Measurements from ENCODE around the gene TRIM29.

TRIM29 gene

GRCh38 chr11:120089036-120090001 lies 48.6 kb downstream of the TRIM29 start:
- Mint-ChIP-seq H3K27me3 (peaks cover 3% of the 10 kb centered on the region), H3K27ac (no peak overlapping the region), H3K4me3 (no peak overlapping the region), H3K36me3 (ENCODE audit: low read depth) (peaks cover 3% of the 10 kb centered on the region), H3K9me3 (peaks cover 5% of the 10 kb centered on the region), H3K4me1 (no peaks in the 10 kb centered on the region)
- DNase-seq (no peak), ATAC-seq (no peak)

- DNase-seq = no peak
- no peak overlapping the region for H3K4me3 Mint-ChIP-seq
- ATAC-seq = no peak
- peaks cover 5% of the 10 kb centered on the region for H3K36me3 Mint-ChIP-seq (ENCODE audit: low read depth)
- peaks cover 5% of the 10 kb centered on the region for H3K9me3 Mint-ChIP-seq
- no peaks in the 10 kb centered on the region for H3K4me1 Mint-ChIP-seq
- H3K27me3 Mint-ChIP-seq = peaks cover 3% of the 10 kb centered on the region
- H3K27ac Mint-ChIP-seq = no peak overlapping the region
Measured at GRCh38 chr11:120088056-120088455, 49.9 kb downstream of the TRIM29 start.

- Mint-ChIP-seq H3K27ac (no peak overlapping the region), H3K27me3 (peaks cover 3% of the 10 kb centered on the region), H3K9me3 (peaks cover 5% of the 10 kb centered on the region), H3K4me1 (no peaks in the 10 kb centered on the region), H3K4me3 (no peak overlapping the region), H3K36me3 (ENCODE audit: low read depth) (peaks cover 9% of the 10 kb centered on the region)
- DNase-seq = no peak
- ATAC-seq = no peak
Measured at GRCh38 chr11:120086651-120087050, 51.3 kb downstream of the TRIM29 start.

- ATAC-seq (peak; percentile 46), DNase-seq (peak; percentile 34)
- Mint-ChIP-seq H3K4me1 (no peaks in the 10 kb centered on the region), H3K4me3 (no peak overlapping the region), H3K36me3 (ENCODE audit: low read depth) (peaks cover 13% of the 10 kb centered on the region), H3K27me3 (peaks cover 12% of the 10 kb centered on the region), H3K27ac (no peak overlapping the region), H3K9me3 (no peaks in the 10 kb centered on the region)
Measured at GRCh38 chr11:120079750-120080610, 57.9 kb downstream of the TRIM29 start.

- no peak for ATAC-seq
Measured at GRCh38 chr11:120078397-120078796, 59.5 kb downstream of the TRIM29 start.

GRCh38 chr11:120074076-120074475 lies 63.8 kb downstream of the TRIM29 start:
- ATAC-seq (no peak), DNase-seq (no peak)
- Mint-ChIP-seq H3K27ac (no peak overlapping the region), H3K9me3 (no peaks in the 10 kb centered on the region), H3K36me3 (ENCODE audit: low read depth) (no peaks in the 10 kb centered on the region), H3K27me3 (peaks cover 8% of the 10 kb centered on the region), H3K4me3 (no peak overlapping the region), H3K4me1 (no peaks in the 10 kb centered on the region)

More at GRCh38 chr11:120078397-120078796, 59.5 kb downstream of the TRIM29 start:
- no peak overlapping the region for H3K27ac Mint-ChIP-seq
- DNase-seq = no peak
- H3K27me3 Mint-ChIP-seq = peaks cover 14% of the 10 kb centered on the region
- H3K36me3 Mint-ChIP-seq (ENCODE audit: low read depth) = peaks cover 11% of the 10 kb centered on the region
- no peaks in the 10 kb centered on the region for H3K4me1 Mint-ChIP-seq
- no peaks in the 10 kb centered on the region for H3K9me3 Mint-ChIP-seq
- H3K4me3 Mint-ChIP-seq = no peak overlapping the region

GRCh38 chr11:120073196-120073595 lies 64.7 kb downstream of the TRIM29 start:
- no peaks in the 10 kb centered on the region for H3K4me1 Mint-ChIP-seq
- DNase-seq = no peak
- H3K27me3 Mint-ChIP-seq = peaks cover 15% of the 10 kb centered on the region
- no peak for ATAC-seq
- no peak overlapping the region for H3K4me3 Mint-ChIP-seq
- no peaks in the 10 kb centered on the region for H3K36me3 Mint-ChIP-seq (ENCODE audit: low read depth)
- no peak overlapping the region for H3K27ac Mint-ChIP-seq
- no peaks in the 10 kb centered on the region for H3K9me3 Mint-ChIP-seq

GRCh38 chr11:120068114-120068573 lies 69.8 kb downstream of the TRIM29 start:
- no peaks in the 10 kb centered on the region for H3K4me1 Mint-ChIP-seq
- H3K9me3 Mint-ChIP-seq = no peaks in the 10 kb centered on the region
- no peaks in the 10 kb centered on the region for H3K36me3 Mint-ChIP-seq (ENCODE audit: low read depth)
- ATAC-seq (peak; percentile 40), DNase-seq (no peak)
- H3K27ac Mint-ChIP-seq = no peak overlapping the region
- H3K27me3 Mint-ChIP-seq = peaks cover 19% of the 10 kb centered on the region
- H3K4me3 Mint-ChIP-seq = no peak overlapping the region

GRCh38 chr11:120067438-120068113 lies 70.3 kb downstream of the TRIM29 start:
- no peaks in the 10 kb centered on the region for H3K36me3 Mint-ChIP-seq (ENCODE audit: low read depth)
- H3K27me3 Mint-ChIP-seq = peaks cover 19% of the 10 kb centered on the region
- ATAC-seq = no peak
- H3K4me3 Mint-ChIP-seq = no peak overlapping the region
- no peak overlapping the region for H3K27ac Mint-ChIP-seq
- no peak for DNase-seq
- no peaks in the 10 kb centered on the region for H3K4me1 Mint-ChIP-seq
- H3K9me3 Mint-ChIP-seq = no peaks in the 10 kb centered on the region

GRCh38 chr11:120066738-120067437 lies 71.0 kb downstream of the TRIM29 start:
- no peak overlapping the region for H3K4me3 Mint-ChIP-seq
- H3K27me3 Mint-ChIP-seq = peaks cover 19% of the 10 kb centered on the region
- no peaks in the 10 kb centered on the region for H3K9me3 Mint-ChIP-seq
- no peak overlapping the region for H3K27ac Mint-ChIP-seq
- H3K36me3 Mint-ChIP-seq (ENCODE audit: low read depth) = no peaks in the 10 kb centered on the region
- no peak for ATAC-seq
- no peaks in the 10 kb centered on the region for H3K4me1 Mint-ChIP-seq
- no peak for DNase-seq

- Mint-ChIP-seq H3K4me3 (no peak overlapping the region), H3K36me3 (ENCODE audit: low read depth) (no peaks in the 10 kb centered on the region), H3K9me3 (no peaks in the 10 kb centered on the region), H3K27ac (no peak overlapping the region), H3K27me3 (peaks cover 23% of the 10 kb centered on the region), H3K4me1 (no peaks in the 10 kb centered on the region)
- DNase-seq = no peak
- no peak for ATAC-seq
Measured at GRCh38 chr11:120065876-120066275, 72.0 kb downstream of the TRIM29 start.

GRCh38 chr11:120065176-120065575 lies 72.7 kb downstream of the TRIM29 start:
- Mint-ChIP-seq H3K9me3 (no peaks in the 10 kb centered on the region), H3K4me3 (no peak overlapping the region)

GRCh38 chr11:120064341-120064740 lies 73.6 kb downstream of the TRIM29 start:
- no peak overlapping the region for H3K4me3 Mint-ChIP-seq
- no peaks in the 10 kb centered on the region for H3K36me3 Mint-ChIP-seq (ENCODE audit: low read depth)
- H3K27me3 Mint-ChIP-seq = peaks cover 23% of the 10 kb centered on the region
- H3K27ac Mint-ChIP-seq = no peak overlapping the region
- H3K9me3 Mint-ChIP-seq = no peaks in the 10 kb centered on the region
- no peaks in the 10 kb centered on the region for H3K4me1 Mint-ChIP-seq
- no peak for ATAC-seq
- DNase-seq = no peak

More at GRCh38 chr11:120065176-120065575, 72.7 kb downstream of the TRIM29 start:
- no peak for ATAC-seq
- Mint-ChIP-seq H3K36me3 (ENCODE audit: low read depth) (no peaks in the 10 kb centered on the region), H3K27ac (no peak overlapping the region), H3K27me3 (peaks cover 23% of the 10 kb centered on the region), H3K4me1 (no peaks in the 10 kb centered on the region)
- no peak for DNase-seq
